Measurements from ENCODE around the gene IL22RA2.

DNA sequence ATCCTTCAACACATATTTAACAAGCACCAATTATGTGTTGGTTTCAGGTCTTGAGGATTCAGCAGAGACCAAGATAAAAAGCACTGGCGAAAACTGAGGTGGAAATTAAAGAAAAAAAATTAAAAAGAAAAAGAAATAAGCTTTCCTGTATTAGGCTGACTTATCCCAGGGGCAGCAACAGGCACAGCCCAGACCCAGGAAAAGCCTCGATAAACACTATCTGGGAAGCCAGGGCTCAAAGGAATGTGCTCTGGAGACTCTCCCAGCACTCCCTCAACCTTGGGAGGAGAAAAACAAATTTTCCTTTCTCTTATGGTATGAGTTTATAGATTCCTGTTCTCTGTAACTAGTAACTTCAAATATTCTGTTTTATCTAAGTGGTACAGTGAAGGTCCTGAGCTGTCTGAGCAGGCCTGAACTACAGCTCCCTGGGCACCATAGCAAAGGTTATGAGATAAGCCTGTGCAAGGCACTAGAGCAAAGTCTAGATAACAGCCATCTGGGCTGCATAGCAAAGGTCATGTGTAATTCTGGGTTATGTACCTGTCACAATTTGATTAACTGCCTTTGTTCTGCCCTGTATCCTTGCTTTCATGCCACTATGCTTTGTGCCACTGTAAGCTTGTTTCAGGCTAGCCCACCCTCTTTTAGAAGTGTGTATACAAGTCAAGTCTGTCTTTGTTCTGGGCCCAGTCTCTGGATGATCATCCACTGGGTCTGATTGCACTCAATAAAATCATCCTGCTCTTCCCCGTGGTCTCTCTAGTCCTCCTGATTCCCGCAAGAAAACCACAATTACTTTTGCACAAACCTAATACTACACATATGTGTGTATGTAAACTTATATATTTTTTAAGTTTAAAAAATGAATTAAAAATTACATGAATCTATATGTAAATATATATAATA is 54.0 kb downstream of the IL22RA2 start:
- TF ChIP-seq, protein P1, sequence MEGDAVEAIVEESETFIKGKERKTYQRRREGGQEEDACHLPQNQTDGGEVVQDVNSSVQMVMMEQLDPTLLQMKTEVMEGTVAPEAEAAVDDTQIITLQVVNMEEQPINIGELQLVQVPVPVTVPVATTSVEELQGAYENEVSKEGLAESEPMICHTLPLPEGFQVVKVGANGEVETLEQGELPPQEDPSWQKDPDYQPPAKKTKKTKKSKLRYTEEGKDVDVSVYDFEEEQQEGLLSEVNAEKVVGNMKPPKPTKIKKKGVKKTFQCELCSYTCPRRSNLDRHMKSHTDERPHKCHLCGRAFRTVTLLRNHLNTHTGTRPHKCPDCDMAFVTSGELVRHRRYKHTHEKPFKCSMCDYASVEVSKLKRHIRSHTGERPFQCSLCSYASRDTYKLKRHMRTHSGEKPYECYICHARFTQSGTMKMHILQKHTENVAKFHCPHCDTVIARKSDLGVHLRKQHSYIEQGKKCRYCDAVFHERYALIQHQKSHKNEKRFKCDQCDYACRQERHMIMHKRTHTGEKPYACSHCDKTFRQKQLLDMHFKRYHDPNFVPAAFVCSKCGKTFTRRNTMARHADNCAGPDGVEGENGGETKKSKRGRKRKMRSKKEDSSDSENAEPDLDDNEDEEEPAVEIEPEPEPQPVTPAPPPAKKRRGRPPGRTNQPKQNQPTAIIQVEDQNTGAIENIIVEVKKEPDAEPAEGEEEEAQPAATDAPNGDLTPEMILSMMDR (IDR thresholded peaks at IDR 0.05) = no peak
- TF ChIP-seq POLR2A (IDR thresholded peaks at IDR 0.05) = no peak
